Stimulated activated CD8-positive, alpha-beta memory T cell treated with anti-CD3 and anti-CD28 coated beads, Interleukin-15, amount 100 ng/mL, for 48 hours (primary cell): Measurements from ENCODE around the gene PCYT2.

Source experiments
- DNase-seq, 2 donors: peaks; one replicate each; pipeline ENCODE4 v3.0.0-alpha.2; 2020; ENCODE audit warnings: low read depth in 2 of 2

Gene PCYT2

DNA sequence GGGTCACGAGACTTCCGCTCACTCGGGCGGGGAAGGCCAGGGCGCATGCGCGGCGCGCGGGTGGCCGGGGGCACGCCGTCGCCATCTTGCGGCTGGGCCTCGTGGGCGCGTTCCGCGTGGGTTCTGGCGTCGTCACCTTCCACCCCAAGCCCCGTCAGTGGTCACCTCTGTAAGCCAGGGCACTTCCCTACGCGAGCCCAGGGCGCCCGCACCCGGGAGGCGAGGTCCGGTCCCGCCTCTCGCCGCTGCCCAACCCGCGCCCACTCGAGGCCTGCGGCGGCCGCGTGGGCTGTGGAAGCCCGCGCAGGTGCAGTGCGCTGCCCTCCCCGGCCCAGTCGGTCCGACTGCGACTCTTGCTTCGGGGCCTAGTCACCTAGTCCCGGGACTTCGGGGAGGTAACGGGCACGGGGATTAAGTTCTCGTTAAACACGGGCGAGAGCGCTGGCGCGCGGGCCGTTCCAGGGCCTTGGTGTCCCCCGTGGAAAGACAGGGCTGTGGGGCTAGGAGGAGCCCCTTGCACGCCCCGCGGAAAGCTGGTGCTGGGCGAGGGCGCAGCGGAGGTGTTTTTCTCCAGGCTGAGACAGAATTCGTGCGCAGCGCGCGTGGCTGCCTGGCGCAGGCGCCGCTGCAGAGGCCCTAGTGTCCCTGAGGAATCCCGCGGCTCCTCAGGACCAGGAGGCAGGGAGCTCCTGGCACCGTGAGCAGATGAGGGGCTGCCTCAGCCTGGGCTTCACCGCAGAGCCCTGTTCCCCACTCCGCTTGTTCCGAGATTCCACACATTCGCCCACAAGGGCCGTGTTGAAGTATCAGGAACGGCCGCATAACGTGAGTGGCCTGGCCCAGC lies 39.6 kb downstream of the PCYT2 start:
- DNase-seq, result peak; percentile 93 to 95

DNA sequence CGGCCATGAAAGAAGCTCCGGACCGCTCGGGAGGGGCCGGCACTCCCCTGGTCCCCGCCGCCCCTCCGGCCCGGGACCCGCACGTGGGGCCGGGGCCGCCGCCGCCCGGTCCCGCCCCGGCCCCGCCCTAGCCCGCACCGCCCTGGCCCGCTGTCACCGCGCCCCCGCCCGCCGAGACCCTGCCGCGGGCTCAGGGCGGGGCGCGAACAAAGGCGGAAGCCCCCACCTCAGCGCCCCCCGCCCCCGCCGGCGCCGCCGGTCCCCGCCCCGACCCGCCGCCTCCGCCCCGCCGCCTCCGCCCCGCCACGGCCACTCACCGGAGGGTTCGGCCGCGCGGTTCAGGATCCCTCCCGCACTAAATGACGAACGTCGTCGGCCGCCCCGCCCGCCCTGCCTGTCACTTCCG lies 40.2 kb downstream of the PCYT2 start, which contains the start of gene ARHGDIA:
ARHGDIA (minus strand) TSS at position 357 of the 406 bp plus-strand sequence. CDS start 1,407 bp downstream, outside the sequence.
- DNase-seq, result no peak

DNA sequence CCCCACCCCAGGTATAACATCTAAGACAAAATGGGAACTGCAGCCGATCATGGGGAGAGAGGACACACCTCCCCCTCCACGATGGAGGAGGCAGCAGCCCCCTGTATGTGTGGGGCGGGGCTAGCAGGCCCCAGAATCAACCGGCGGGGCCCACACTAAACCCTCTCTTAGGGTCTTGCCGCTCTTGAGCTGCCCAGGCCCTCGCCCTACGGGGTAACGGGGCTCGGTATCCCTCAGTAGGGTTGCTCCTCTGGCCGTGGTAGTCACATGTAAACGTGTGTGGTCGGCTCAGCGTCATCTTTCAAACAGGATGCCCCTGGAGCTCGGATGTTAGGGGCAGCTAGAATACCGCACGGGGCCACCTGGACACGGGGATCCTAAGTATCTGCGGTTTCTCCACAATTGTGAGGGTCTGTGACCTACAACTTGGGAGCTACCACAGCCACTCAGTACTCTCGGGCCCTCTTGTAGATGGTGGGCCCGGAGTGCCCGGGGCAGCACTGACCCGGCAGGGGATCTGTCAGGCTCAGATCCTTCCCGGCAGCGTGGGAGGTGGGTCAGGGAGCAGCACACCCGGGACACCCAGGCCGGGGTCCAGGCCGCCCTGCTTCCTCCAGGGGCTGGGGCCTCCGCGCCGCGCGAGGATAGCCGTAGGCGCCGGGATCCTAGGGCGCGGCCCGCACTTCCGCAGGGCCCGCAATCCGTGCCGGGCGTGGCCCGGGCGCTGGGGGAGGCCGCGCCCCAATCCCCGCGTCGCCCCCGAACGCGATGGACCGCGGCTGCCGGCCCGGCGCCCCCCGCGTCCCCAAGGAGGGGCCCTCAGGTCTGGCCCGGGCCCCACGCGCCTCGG lies 40.8 kb downstream of the PCYT2 start:
- peak in 1 of 2 donors; percentile 28 for DNase-seq

- DNase-seq, result peak; percentile 33 to 41
Measured at GRCh38 chr17:81869221-81870130, 41.7 kb downstream of the PCYT2 start.

GRCh38 chr17:81868674-81869220 lies 42.5 kb downstream of the PCYT2 start:
- no peak for DNase-seq

GRCh38 chr17:81867991-81868673 lies 43.1 kb downstream of the PCYT2 start:
- DNase-seq, result no peak

GRCh38 chr17:81867170-81867990 lies 43.8 kb downstream of the PCYT2 start:
- no peak for DNase-seq

- DNase-seq, result no peak
Measured at GRCh38 chr17:81866440-81867169, 44.6 kb downstream of the PCYT2 start.

DNA sequence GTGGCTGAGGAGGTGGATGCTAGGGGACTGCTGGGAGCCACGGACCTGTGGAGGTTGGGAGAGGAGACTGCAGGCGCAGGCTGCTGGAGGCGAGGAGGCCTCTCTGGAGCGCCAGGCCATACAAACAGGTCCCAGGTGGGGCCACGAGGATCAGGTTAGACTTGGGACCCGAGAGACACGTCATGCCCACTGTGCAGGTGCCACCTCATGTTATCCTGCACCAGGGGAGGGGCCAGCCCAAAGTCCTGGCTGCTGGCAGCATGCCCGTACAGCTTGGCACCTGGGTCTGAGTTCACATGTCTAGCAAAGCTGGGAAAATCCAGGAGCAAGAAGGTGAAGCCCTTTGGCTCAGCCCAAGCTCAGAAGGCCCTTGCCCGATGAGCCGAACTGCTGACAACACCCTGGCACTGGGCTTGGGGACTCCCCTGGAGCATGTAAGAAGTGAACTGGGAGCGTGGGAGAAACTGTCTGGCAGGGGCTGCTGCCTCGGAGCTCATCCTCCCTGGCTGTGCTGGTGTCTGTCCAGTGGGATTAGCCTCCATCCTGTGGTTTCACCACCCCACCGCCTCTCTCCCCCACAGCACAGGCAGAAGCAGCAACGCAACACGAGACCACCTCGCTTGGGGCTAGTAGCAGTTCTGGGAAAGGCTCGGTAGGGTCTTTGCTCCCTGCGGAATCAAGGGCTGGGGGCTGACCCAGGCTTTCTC lies 45.3 kb downstream of the PCYT2 start:
- no peak for DNase-seq

DNA sequence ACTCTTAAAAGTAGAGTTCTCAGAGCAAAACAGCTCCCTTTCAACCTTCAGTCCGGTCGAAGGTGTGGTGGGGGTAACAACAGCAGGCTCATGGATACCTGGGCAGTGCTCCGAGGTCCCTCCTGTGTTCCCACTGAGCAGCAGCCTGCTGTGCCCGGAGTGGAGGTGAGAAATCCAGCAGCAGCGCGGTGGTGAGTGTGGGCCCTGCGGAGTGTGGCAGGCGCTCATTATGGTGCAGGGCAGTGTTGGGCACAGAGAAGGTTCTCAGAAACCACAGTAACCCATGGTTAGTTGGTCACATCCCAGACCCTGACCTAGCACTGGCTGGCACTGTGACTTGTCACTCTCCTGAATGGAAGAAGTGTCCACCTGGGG lies 45.9 kb downstream of the PCYT2 start:
- DNase-seq, result no peak

DNA sequence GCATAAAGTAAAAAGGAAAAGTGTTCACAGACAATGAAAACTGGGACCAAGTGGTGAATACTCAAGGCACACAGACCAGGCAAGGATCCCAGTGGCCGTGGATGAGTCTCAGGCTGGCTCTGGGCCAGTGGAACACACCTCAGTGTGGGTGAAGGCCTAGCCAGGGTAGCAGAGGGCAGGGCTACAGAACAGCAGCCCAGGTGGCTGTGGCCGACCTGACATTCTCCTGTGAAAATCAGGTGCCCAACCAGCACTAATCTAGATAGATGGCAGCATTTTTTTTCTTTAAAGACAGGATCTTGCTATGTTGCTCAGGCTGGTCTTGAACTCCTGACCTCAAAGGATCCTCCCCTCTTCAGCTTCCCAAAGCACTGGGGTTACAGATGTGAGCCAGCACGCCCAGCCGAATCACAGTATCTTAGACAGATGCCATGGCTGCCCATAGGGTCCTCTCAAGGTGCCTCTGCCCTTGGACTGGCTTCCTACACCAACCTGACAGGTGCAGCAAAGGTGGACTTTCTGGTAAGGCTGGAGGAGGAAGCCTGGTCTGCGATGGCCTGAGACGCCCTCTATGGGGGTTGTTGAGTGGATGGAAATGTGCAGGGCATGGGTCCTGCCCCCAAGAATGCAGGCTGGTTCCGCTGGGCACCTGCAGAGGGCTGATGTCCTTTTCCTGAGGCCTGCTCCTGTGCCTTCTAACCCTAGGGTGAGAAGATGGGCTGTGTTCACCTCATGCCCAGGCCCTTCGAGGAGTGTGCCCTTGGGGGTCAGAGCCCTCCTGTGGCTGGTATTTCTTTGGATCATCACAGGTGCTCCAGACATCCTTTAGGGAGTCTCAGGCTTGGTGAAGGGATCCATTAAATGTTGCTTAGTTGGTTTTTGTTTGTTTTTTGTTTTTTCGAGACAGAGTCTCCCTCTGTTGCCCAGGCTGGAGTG lies 47.1 kb downstream of the PCYT2 start:
- no peak for DNase-seq

GRCh38 chr17:81863123-81863675 lies 48.0 kb downstream of the PCYT2 start:
- no peak for DNase-seq

- DNase-seq, result peak; percentile 98 to 99
Measured at GRCh38 chr17:81860756-81861568, 50.2 kb downstream of the PCYT2 start.

- DNase-seq, result peak in 1 of 2 donors; percentile 97
Measured at GRCh38 chr17:81859906-81860755, 51.1 kb downstream of the PCYT2 start, which contains the start of gene P4HB. TSS of gene P4HB (minus strand) at chr17:81860535. CDS start at chr17:81860471, 64 bp downstream.
